Erythroblast (primary cell): ENCODE results near the gene TNS1.

Experiments used
- GATA1 ChIP-seq: IDR thresholded peaks from 2 replicates; pipeline ENCODE4 v1.6.1; 2011; ENCODE audit warnings: low read depth, mild to moderate bottlenecking, control low read depth, low read length, moderate library complexity
- POLR2A ChIP-seq: IDR thresholded peaks from 2 replicates; pipeline ENCODE4 v1.6.1; 2011; ENCODE audit warnings: mild to moderate bottlenecking, low read length

DNA sequence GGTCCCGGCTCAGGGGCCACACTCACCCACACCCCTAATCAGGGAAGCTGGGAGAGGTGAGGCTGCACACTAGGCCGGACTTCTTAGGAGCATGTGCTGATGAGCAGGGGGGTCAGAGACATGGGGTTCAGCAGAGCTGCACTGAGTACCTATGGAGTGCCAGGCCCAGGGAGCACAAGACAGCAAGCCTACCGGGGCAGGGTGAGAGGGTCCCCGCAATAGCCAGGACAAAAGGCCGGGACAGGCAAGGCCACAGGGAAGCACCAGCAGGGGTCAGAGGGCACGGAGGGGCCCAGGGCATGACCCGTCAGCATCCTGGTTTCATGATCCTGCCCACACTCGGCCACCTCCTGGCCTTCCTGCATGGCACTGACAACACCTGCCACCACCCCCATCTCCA lies 73.5 kb downstream of the TNS1 start:
- TF ChIP-seq POLR2A, result no peak
- TF ChIP-seq GATA1, result no peak
